Thoracic aorta (tissue), 2 donors: ENCODE data around the gene VANGL2. TPM values are rescaled to one million over a fixed set of nuclear protein-coding genes. Genes with fewer than 3 reads are reported as not detected.

Experiments used
- ATAC-seq: fragments of 150-250 bp; one replicate; pipeline ENCODE4 v1.8.0; 2017; ENCODE audit warnings: low read depth; ENCODE audit not compliant: insufficient number of reproducible peaks, low FRiP score
- DNase-seq: peaks from one replicate; pipeline ENCODE4 v3.0.0-alpha.2; 2020; ENCODE audit warnings: low spot score
- H3K27ac ChIP-seq, 2 donors: fragments of 200-600 bp; sonication (generic); 1 replicate in 1 of 2; 2 replicates in 1 of 2; pipeline ENCODE4 v1.5.1; 2016; ENCODE audit warnings: mild to moderate bottlenecking in 2 of 2, moderate library complexity in 2 of 2
- H3K27me3 ChIP-seq: fragments of 200-600 bp; sonication (generic); replicated peaks from 2 replicates; pipeline ENCODE4 v1.6.0; 2016; ENCODE audit warnings: mild to moderate bottlenecking; ENCODE audit not compliant: insufficient read depth
- H3K36me3 ChIP-seq: fragments of 200-600 bp; sonication (generic); one replicate; pipeline ENCODE4 v1.5.1; 2016
- H3K4me1 ChIP-seq, 2 donors: fragments of 200-600 bp; sonication (generic); 1 replicate in 1 of 2; 2 replicates in 1 of 2; pipeline versions ENCODE4 v1.5.1 to v1.6.0; 2016; ENCODE audit warnings: low read depth in 2 of 2, mild to moderate bottlenecking in 1 of 2; ENCODE audit not compliant: control insufficient read depth in 1 of 2
- H3K4me3 ChIP-seq: fragments of 200-600 bp; sonication (generic); 2 replicates; pipeline ENCODE4 v1.5.1; 2016; ENCODE audit warnings: mild to moderate bottlenecking
- H3K9me3 ChIP-seq: fragments of 200-600 bp; sonication (generic); 2 replicates; pipeline ENCODE4 v1.5.1; 2016
- CTCF ChIP-seq: fragments of 200-600 bp; sonication (generic); IDR thresholded peaks from one replicate; pipeline ENCODE4 v1.5.1; 2019; ENCODE audit warnings: antibody characterized with exemption
- total RNA-seq, 2 donors: library from RNA; depleted of rRNA; stranded (reverse); fragments of >200 nt; gene quantifications; one replicate each; pipeline versions ENCODE4 v1.1.0 to v1.2.3, GENCODE V29; 2016

The VANGL2 gene
- total RNA-seq, 2 donors from 2014 or later, result 0.27 to 1.3 TPM

- Histone ChIP-seq H3K4me1 (no peaks in the 10 kb centered on the region), H3K36me3 (no peaks in the 10 kb centered on the region), H3K9me3 (no peaks in the 10 kb centered on the region), H3K27ac (no peak overlapping the region), H3K4me3 (no peak overlapping the region), H3K27me3 (no peaks in the 10 kb centered on the region)
- ATAC-seq, result no peak
- no peak for TF ChIP-seq CTCF
- DNase-seq, result no peak
Measured at GRCh38 chr1:160412028-160412362, 11.6 kb downstream of the VANGL2 start.

- TF ChIP-seq CTCF, result no peak
Measured at GRCh38 chr1:160413716-160414115, 13.4 kb downstream of the VANGL2 start.

GRCh38 chr1:160414881-160415280 is 14.5 kb downstream of the VANGL2 start:
- DNase-seq (no peak), ATAC-seq (no peak)
- TF ChIP-seq CTCF, result no peak
- no peak overlapping the region for H3K27ac ChIP-seq
- H3K9me3 ChIP-seq, result no peaks in the 10 kb centered on the region
- H3K4me1 ChIP-seq, result no peaks in the 10 kb centered on the region
- no peaks in the 10 kb centered on the region for H3K36me3 ChIP-seq
- no peak overlapping the region for H3K4me3 ChIP-seq
- H3K27me3 ChIP-seq, result no peaks in the 10 kb centered on the region

More at GRCh38 chr1:160413716-160414115, 13.4 kb downstream of the VANGL2 start:
- Histone ChIP-seq H3K36me3 (no peaks in the 10 kb centered on the region), H3K4me3 (no peak overlapping the region), H3K9me3 (no peaks in the 10 kb centered on the region), H3K4me1 (no peaks in the 10 kb centered on the region), H3K27me3 (no peaks in the 10 kb centered on the region), H3K27ac (no peak overlapping the region)
- ATAC-seq (no peak), DNase-seq (no peak)

- H3K4me1 ChIP-seq, result no peaks in the 10 kb centered on the region
- ATAC-seq (no peak), DNase-seq (no peak)
- no peaks in the 10 kb centered on the region for H3K36me3 ChIP-seq
- H3K27me3 ChIP-seq, result no peaks in the 10 kb centered on the region
- no peak overlapping the region for H3K4me3 ChIP-seq
- TF ChIP-seq CTCF, result no peak
- H3K9me3 ChIP-seq, result no peaks in the 10 kb centered on the region
- no peak overlapping the region for H3K27ac ChIP-seq
Measured at GRCh38 chr1:160415696-160416290, 15.4 kb downstream of the VANGL2 start.

- DNase-seq (no peak), ATAC-seq (no peak)
- no peaks in the 10 kb centered on the region for H3K9me3 ChIP-seq
- H3K4me1 ChIP-seq, result no peaks in the 10 kb centered on the region
- no peaks in the 10 kb centered on the region for H3K27me3 ChIP-seq
- H3K36me3 ChIP-seq, result no peaks in the 10 kb centered on the region
- no peak for TF ChIP-seq CTCF
- no peak overlapping the region for H3K27ac ChIP-seq
- no peak overlapping the region for H3K4me3 ChIP-seq
Measured at GRCh38 chr1:160416369-160416768, 16.0 kb downstream of the VANGL2 start.
